Activated CD8-positive, alpha-beta T cell treated with anti-CD3 and anti-CD28 coated beads for 36 hours (primary cell): ENCODE results near the gene TCEAL4. TPM values are rescaled to one million over a fixed set of nuclear protein-coding genes. Genes with fewer than 3 reads are reported as not detected.

Source experiments
- ATAC-seq: fragments of 200-7000 bp; cut with Tn5 transposase; one replicate; pipeline ENCODE4 v1.10.0; 2021; ENCODE audit warnings: mild to moderate bottlenecking, moderate library complexity
- CTCF ChIA-PET: fragments of 350-600 bp; sonication (Branson Sonifier 250); formaldehyde crosslinking; loops from one replicate; lab custom pipeline; 2021; ENCODE audit warnings: antibody characterized with exemption; lab: Charles Lee
- POLR2A ChIA-PET: fragments of 350-600 bp; sonication (Branson Sonifier 250); formaldehyde crosslinking; loops from one replicate; lab custom pipeline; 2021; ENCODE audit warnings: antibody characterized with exemption; lab: Charles Lee
- DNase-seq: peaks from one replicate; pipeline ENCODE4 v3.0.0-alpha.2; 2020
- H3K27ac Mint-ChIP-seq: one replicate; pipeline ENCODE4 v1.8.0; 2021; ENCODE audit warnings: mild to moderate bottlenecking, mixed read lengths
- H3K27me3 Mint-ChIP-seq: one replicate; pipeline ENCODE4 v1.8.0; 2021; ENCODE audit warnings: mixed read lengths
- H3K36me3 Mint-ChIP-seq: one replicate; pipeline ENCODE4 v1.8.0; 2021; ENCODE audit warnings: low read depth, mixed read lengths
- H3K4me1 Mint-ChIP-seq: one replicate; pipeline ENCODE4 v1.8.0; 2021; ENCODE audit warnings: low read depth, mixed read lengths
- H3K4me3 Mint-ChIP-seq: one replicate; pipeline ENCODE4 v1.8.0; 2021; ENCODE audit warnings: mild to moderate bottlenecking, moderate library complexity, mixed read lengths
- H3K9me3 Mint-ChIP-seq: one replicate; pipeline ENCODE4 v1.8.0; 2021; ENCODE audit warnings: mixed read lengths
- CTCF ChIP-seq: fragments of 200-600 bp; IDR thresholded peaks from one replicate; pipeline ENCODE4 v1.8.0; 2022; ENCODE audit warnings: antibody characterized with exemption, mild to moderate bottlenecking
- intact Hi-C: fragments of 100-400 bp; cut with micrococcal nuclease; formaldehyde crosslinking; loops from one replicate; pipeline ENCODE4 v1.10.0; 2022
- total RNA-seq, 2 experiments: library from RNA; stranded (reverse); gene quantifications; one replicate each; pipeline ENCODE4 v1.2.3, GENCODE V29; 2021

The TCEAL4 gene
- total RNA-seq, result 10 to 100 TPM; 15.8 to 18.7 TPM

GRCh38 chrX:103585411-103586313 lies at the start of gene TCEAL4:
TSS of gene TCEAL4 (plus strand) at chrX:103585515. CDS start at chrX:103586676, 1,161 bp downstream.
- peak; percentile 66 for DNase-seq
- H3K36me3 Mint-ChIP-seq, result no peaks in the 10 kb centered on the region
- no peak for TF ChIP-seq CTCF
- peak within 1 kb of the TSS; percentile 65 for H3K27ac Mint-ChIP-seq
- intact Hi-C loops, result no loop called here
- ATAC-seq, result peak; percentile 82
- H3K4me3 Mint-ChIP-seq, result peak within 1 kb of the TSS; percentile 83
- ChIA-PET POLR2A (interaction anchor here (0.9 kb wide), 1 partner anchor 10 kb away, joined by 3 read pairs; no protein-coding TSS in a partner anchor), CTCF (no interaction called here)
- H3K27me3 Mint-ChIP-seq, result peaks cover under 1% of the 10 kb centered on the region
- peaks cover 6% of the 10 kb centered on the region for H3K4me1 Mint-ChIP-seq
- no peaks in the 10 kb centered on the region for H3K9me3 Mint-ChIP-seq

GRCh38 chrX:103536071-103536470 lies 49.2 kb upstream of the TCEAL4 start:
- Mint-ChIP-seq H3K36me3 (no peaks in the 10 kb centered on the region), H3K27me3 (no peaks in the 10 kb centered on the region), H3K9me3 (no peaks in the 10 kb centered on the region), H3K27ac (no peak overlapping the region), H3K4me1 (peaks cover 3% of the 10 kb centered on the region), H3K4me3 (no peak overlapping the region)
- CTCF ChIA-PET, result interaction anchor here (1.5 kb wide), 1 partner anchor 135 kb away, joined by 3 read pairs; no protein-coding TSS in a partner anchor
- ATAC-seq, result no peak
- no peak for TF ChIP-seq CTCF
- POLR2A ChIA-PET, result no interaction called here
- intact Hi-C loops, result loop anchor here (10.0 kb wide), 1 partner anchor 149 kb away; the partner anchor contains the start of gene MORF4L2
- no peak for DNase-seq

GRCh38 chrX:103536732-103537131 lies 48.6 kb upstream of the TCEAL4 start:
- intact Hi-C loops, result loop anchor here (10.0 kb wide), 1 partner anchor 148 kb away; the partner anchor contains the start of gene MORF4L2
- Mint-ChIP-seq H3K4me3 (no peak overlapping the region), H3K27me3 (no peaks in the 10 kb centered on the region), H3K36me3 (no peaks in the 10 kb centered on the region), H3K4me1 (peaks cover 3% of the 10 kb centered on the region), H3K9me3 (no peaks in the 10 kb centered on the region), H3K27ac (no peak overlapping the region)
- no peak for DNase-seq
- TF ChIP-seq CTCF, result no peak
- POLR2A ChIA-PET, result no interaction called here
- CTCF ChIA-PET, result no interaction called here
- no peak for ATAC-seq

- Mint-ChIP-seq H3K4me3 (no peak overlapping the region), H3K9me3 (no peaks in the 10 kb centered on the region), H3K27ac (no peak overlapping the region), H3K4me1 (peaks cover 3% of the 10 kb centered on the region), H3K27me3 (no peaks in the 10 kb centered on the region), H3K36me3 (no peaks in the 10 kb centered on the region)
- ATAC-seq (no peak), DNase-seq (no peak)
- intact Hi-C loops, result loop anchor here (10.0 kb wide), 1 partner anchor 147 kb away; the partner anchor contains the start of gene MORF4L2
- no peak for TF ChIP-seq CTCF
- CTCF ChIA-PET, result no interaction called here
- POLR2A ChIA-PET, result no interaction called here
These were observed 47.4 kb upstream of the TCEAL4 start for GRCh38 chrX:103537871-103538387.

- CTCF ChIA-PET, result no interaction called here
- intact Hi-C loops, result loop anchor here (10.0 kb wide), 1 partner anchor 146 kb away; the partner anchor contains the start of gene MORF4L2
These were observed 46.6 kb upstream of the TCEAL4 start for GRCh38 chrX:103538728-103539127.

More at GRCh38 chrX:103538728-103539127, 46.6 kb upstream of the TCEAL4 start:
- no peak overlapping the region for H3K27ac Mint-ChIP-seq
- POLR2A ChIA-PET, result no interaction called here
- no peak for DNase-seq
- H3K9me3 Mint-ChIP-seq, result no peaks in the 10 kb centered on the region
- peaks cover under 1% of the 10 kb centered on the region for H3K4me1 Mint-ChIP-seq
- H3K4me3 Mint-ChIP-seq, result no peak overlapping the region
- no peaks in the 10 kb centered on the region for H3K27me3 Mint-ChIP-seq
- ATAC-seq, result no peak
- TF ChIP-seq CTCF, result no peak
- H3K36me3 Mint-ChIP-seq, result no peaks in the 10 kb centered on the region
